GM19328 (cell line): Measurements from ENCODE around the gene ATG4D.
A peak's percentile ranks its signal among the peaks of the same experiment; 100 is the strongest.
"Not testable (repeated sequence)": the region's sequence is repeated elsewhere in the genome, so short reads cannot be mapped to it uniquely, and the experiment has no call there.

Source experiments
- ATAC-seq: cut with Tn5 transposase; IDR thresholded peaks from one replicate; pipeline ENCODE4 v1.9.1; 2021; ENCODE audit warnings: mild to moderate bottlenecking, moderate library complexity; ENCODE audit not compliant: unreplicated experiment

The ATG4D gene

DNA sequence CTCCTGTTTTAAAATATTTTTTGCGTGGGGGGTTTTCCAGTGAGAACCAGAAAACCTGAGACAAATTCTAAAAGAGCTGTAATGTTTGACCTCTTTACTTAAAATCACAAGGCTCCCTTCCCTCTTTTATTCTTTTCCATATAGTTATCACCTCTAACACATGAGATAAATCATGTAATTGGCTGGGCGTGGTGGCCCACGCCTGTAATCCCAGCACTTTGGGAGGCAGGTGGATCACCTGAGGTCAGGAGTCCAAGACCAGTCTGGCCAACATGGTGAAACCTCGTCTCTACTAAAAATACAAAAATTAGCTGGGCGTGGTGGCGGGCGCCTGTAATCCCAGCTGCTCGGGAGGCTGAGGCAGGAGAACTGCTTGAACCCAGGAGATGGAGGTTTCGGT, 7.3 kb downstream of the ATG4D start:
- ATAC-seq, result not testable (repeated sequence)

DNA sequence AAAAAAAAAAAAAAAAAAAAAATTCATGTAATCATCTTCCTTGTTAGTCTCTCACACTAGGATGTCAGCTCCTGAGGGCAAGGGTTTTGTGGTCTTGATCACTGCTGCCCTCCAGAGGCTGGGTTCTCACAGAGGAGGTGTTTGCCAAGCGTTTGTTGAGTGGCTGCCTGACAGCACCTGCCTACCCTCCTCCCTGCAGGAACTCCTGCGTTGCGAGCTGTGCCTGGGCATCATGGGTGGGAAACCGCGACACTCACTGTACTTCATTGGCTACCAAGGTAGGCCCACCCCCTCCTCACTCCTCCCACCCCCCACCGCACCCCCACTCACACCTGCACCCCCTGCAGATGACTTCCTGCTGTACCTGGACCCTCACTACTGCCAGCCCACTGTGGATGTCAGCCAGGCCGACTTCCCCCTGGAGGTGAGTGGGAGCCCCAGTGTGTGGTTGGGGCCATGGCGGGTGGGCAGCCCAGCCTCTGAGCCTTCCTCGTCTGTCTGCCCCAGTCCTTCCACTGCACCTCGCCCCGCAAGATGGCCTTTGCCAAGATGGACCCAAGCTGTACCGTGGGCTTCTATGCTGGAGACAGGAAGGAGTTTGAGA, 8.1 kb downstream of the ATG4D start:
- no peak for ATAC-seq

GRCh38 chr19:10552510-10553053, 8.9 kb downstream of the ATG4D start:
- ATAC-seq, result no peak

- ATAC-seq, result no peak
Observed at GRCh38 chr19:10553087-10553667, 9.5 kb downstream of the ATG4D start.

DNA sequence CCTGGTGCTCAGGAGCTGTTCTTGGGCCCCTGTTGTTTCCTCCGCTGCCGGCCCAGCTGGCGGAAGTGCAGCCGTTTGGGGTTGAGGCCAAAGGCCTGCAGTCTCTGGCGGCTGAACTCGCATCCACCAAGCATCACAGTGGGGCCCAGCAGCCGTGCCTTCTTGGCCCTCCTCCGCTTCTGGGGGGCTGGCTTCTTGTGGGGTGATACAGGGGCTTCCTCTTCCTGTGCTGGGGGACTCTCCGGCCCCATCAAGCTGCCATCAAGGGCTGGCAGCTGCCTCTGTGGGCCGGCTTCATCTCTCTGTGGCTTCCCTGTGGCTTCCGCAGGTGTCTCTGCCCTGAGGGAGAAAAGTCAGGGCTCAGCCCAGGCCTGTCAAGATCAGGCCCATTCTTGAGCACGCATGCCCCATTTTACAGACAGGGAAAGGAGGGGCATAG, 10.3 kb downstream of the ATG4D start:
- peak; percentile 60 for ATAC-seq

DNA sequence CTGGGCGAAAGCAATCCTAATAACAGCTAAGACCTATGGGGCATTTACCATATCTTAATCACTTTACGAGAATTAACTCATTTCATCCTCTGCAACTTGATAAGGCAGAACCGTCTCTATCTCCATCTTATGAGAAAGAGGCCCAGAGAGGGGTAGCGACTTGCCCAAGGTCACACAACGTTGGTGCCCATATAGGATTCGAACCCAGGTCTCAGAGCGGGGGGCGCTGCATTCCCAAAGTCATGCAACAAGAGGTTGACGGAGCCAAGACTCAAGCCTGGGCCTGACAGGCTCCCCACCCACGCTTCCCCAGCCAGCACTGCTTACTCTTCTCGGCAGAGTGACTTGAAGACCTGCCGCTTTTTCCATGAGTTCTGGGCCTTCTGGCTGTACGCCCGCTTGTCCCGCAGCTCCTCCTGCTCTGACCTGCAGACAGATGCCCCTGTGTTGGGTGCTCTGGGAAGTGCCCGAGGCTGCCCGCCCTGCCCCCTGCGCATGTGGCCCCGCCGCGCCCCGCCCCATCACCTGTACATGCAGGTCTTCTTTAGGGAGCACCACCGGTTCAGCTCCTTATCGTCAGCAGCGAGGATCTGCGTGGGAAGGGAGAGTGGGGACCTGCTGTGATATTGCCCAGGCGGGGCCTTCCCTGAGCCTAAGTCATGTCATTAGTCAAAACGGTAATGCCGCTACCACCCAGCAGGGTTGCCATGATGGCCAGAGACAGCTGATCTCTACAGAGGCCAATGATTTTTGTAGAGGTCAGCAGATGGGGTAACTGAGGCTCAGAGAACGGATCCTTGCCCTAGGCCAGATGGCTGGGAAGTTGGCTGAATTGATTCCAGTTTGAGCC, 11.3 kb downstream of the ATG4D start:
- ATAC-seq, result no peak

DNA sequence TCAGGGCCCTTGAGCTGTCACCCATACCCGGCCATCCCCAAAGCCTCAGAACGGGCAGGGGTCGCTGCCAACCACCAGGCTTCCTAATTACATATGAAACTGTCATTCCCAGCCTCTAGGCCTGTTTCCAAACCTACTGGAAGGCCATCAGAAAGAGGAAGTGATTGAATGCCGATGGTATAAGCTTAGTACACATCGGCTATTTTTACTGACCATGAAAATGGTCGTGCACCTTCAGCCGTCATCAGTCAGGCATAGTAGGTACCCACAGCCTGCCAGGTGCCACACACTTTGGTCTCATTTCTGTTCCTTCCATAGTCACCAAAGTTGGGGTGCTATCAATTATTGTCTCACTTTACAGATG, 11.9 kb downstream of the ATG4D start:
- no peak for ATAC-seq

- no peak for ATAC-seq
Observed at GRCh38 chr19:10557603-10558197, 14.0 kb downstream of the ATG4D start.

- no peak for ATAC-seq
Observed at GRCh38 chr19:10560154-10560553, 16.4 kb downstream of the ATG4D start.

GRCh38 chr19:10562609-10563008, 18.9 kb downstream of the ATG4D start:
- no peak for ATAC-seq

DNA sequence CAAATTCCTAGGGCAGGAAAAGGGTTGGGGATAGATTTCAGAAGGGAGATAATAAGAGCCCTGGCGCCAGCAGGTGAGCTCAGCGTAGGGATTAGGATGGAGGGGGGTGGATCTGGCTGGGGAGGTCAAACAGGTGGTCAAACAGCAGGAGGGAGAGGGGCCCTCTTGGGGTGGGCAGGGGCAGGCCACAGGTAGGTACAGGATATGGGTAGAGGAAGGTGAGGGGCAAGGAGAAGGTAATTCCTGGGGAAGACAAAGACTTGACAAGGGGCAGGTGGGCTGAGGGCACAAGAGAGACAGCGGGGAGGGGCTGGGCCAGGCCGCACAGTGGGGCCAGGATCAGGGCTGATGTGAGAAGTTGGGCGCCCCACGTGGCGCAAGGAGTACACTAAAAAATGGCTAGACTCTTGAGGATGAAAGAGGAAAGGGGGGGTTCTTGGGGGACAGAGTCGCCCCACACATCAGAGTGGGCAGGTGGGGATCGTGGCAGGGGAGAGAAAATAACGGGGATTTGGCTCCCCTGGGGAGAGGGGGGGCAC, 21.4 kb downstream of the ATG4D start:
- no peak for ATAC-seq

- peak; percentile 52 for ATAC-seq
Observed at GRCh38 chr19:10565567-10566407, 22.1 kb downstream of the ATG4D start, which contains the start of gene KRI1. KRI1 (minus strand) TSS chr19:10566010; CDS start chr19:10565999, 11 bp downstream.

- no peak for ATAC-seq
Observed at GRCh38 chr19:10566408-10566657, 22.6 kb downstream of the ATG4D start.

DNA sequence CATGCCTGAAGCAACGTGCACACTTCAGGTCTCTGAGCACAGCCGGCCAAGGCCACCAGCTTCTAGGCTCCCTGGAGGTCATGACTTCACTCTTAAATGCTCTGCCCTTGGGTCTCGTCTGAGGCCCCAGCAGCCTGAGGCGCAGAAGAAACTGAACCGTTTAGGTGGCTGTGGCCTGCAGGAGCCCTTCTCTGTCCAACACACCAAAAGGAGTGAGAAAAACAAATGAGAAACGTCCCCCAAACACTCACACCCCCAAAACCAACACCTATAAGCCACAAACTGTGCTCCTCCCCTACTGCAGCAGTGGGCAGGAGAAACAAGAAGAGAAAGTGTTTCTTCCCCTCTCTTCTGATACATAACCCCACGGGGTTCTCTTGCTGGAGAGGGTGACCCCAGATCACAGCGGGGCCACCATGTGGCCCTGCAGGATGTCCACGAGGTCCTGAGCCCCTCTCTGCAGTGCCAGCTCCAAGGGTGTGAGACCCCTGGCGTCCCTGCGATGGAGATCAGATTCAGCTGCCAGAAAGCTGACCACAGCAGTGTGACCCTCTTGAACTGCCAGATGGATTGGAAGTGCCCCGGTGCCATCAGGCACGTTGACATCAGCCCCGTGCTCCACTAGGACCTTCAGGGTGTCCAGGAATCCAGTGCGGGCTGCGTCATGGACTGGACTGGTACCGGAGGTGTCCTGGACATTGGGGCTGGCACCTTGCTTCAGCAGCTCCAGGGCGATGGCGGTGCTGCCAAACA, 23.1 kb downstream of the ATG4D start:
- no peak for ATAC-seq

- ATAC-seq, result no peak
Observed at GRCh38 chr19:10567656-10568055, 24.0 kb downstream of the ATG4D start.

- no peak for ATAC-seq
Observed at GRCh38 chr19:10568062-10568825, 24.5 kb downstream of the ATG4D start.

DNA sequence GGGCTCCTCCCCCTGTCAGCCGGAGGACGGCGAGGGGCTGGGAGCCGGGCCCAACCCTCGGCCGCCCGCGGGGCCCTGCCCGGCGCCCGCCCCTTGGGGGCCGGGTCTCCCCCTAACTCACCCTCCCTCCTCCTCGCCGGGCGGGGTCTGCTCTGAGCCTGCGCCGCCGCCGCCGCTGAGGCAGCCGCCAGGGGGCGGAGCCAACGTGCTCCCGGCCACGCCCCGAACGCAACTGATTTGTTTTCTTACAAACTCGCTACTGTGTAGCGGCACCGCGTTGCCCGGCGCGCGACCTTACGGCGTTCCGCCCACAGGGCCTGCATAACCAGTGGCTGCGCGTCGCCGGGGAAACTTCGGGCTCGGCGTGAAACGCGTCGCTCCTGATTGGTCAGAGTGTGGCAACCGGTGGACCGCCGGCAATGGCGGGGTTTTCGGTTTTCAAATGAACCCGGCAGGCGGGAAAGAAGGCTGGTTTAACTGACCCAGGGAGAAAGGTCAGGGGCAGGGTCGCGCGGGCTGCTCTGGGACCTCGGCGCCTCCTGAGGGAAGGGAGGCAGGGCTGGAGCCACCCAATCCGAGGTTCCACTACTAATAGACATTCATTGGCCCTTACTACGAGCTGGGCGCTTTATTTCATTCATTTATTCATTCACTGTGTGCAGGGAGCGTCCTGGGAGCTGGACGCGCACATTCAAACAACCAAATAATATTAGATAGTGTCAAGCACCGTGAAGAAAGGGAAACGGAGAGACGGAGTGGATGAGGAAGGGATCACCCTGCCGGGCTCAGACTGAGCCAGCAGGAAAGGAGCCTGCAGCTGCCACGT, 25.3 kb downstream of the ATG4D start, which contains the start of gene CDKN2D:
Gene CDKN2D, minus strand, starts transcription at position 154 of the 826 bp plus-strand sequence. CDS start 326 bp downstream, outside the sequence.
- peak; percentile 52 for ATAC-seq

- ATAC-seq, result not testable (repeated sequence)
Observed at GRCh38 chr19:10573793-10574192, 30.1 kb downstream of the ATG4D start.
